Neural progenitor cell (in vitro differentiated cells): ENCODE measurements around the gene C4orf50. TPM values are rescaled to one million over a fixed set of nuclear protein-coding genes. Genes with fewer than 3 reads are reported as not detected.

Experiments used
- DNase-seq: peaks from one replicate; pipeline ENCODE4 v3.0.0-alpha.2; 2016; ENCODE audit warnings: low spot score
- H2AFZ ChIP-seq: fragments of 200-600 bp; sonication (generic); replicated peaks from 2 replicates; pipeline ENCODE4 v1.6.1; 2016; ENCODE audit warnings: antibody characterized with exemption
- H3F3A ChIP-seq: fragments of 200-600 bp; sonication (generic); 2 replicates; pipeline ENCODE4 v1.6.1; 2016; ENCODE audit warnings: antibody characterized with exemption, low read depth
- H3K27ac ChIP-seq: fragments of 200-600 bp; sonication (generic); 2 replicates; pipeline ENCODE4 v1.5.1; 2016; ENCODE audit warnings: mild to moderate bottlenecking
- H3K27me3 ChIP-seq: fragments of 200-600 bp; sonication (generic); 2 replicates; pipeline ENCODE4 v1.6.1; 2016; ENCODE audit warnings: mild to moderate bottlenecking, moderate library complexity
- H3K36me3 ChIP-seq: fragments of 200-600 bp; sonication (generic); 2 replicates; pipeline ENCODE4 v1.5.1; 2016
- H3K4me1 ChIP-seq: fragments of 200-600 bp; sonication (generic); 2 replicates; pipeline ENCODE4 v1.6.1; 2016; ENCODE audit warnings: mixed run types
- H3K4me2 ChIP-seq: fragments of 200-600 bp; sonication (generic); 2 replicates; pipeline ENCODE4 v1.6.1; 2016
- H3K4me3 ChIP-seq: fragments of 200-600 bp; sonication (generic); 2 replicates; pipeline ENCODE4 v1.5.1; 2016
- H3K79me2 ChIP-seq: fragments of 200-600 bp; sonication (generic); 2 replicates; pipeline ENCODE4 v1.6.1; 2016; ENCODE audit warnings: low read depth
- H3K9ac ChIP-seq: fragments of 200-600 bp; sonication (generic); 2 replicates; pipeline ENCODE4 v1.6.1; 2016
- H3K9me3 ChIP-seq: fragments of 200-600 bp; sonication (generic); 2 replicates; pipeline ENCODE4 v1.5.1; 2016; ENCODE audit warnings: low read depth
- H4K20me1 ChIP-seq: fragments of 200-600 bp; sonication (generic); 2 replicates; pipeline ENCODE4 v1.6.1; 2016; ENCODE audit warnings: low read depth
- H3K27ac Mint-ChIP-seq: 3 replicates; pipeline ENCODE4 v1.8.0; 2021; ENCODE audit warnings: mixed read lengths
- H3K27me3 Mint-ChIP-seq: 2 replicates; pipeline ENCODE4 v1.8.0; 2022; ENCODE audit warnings: low read depth, mild to moderate bottlenecking, inconsistent platforms, moderate library complexity, mixed read lengths; ENCODE audit not compliant: insufficient read depth
- H3K36me3 Mint-ChIP-seq: 3 replicates; pipeline ENCODE4 v1.8.0; 2021; ENCODE audit warnings: mixed read lengths
- H3K4me1 Mint-ChIP-seq: 3 replicates; pipeline ENCODE4 v1.8.0; 2021; ENCODE audit warnings: mixed read lengths
- H3K4me3 Mint-ChIP-seq: 3 replicates; pipeline ENCODE4 v1.8.0; 2021; ENCODE audit warnings: mild to moderate bottlenecking, moderate library complexity, mixed read lengths
- H3K9me3 Mint-ChIP-seq: 3 replicates; pipeline ENCODE4 v1.8.0; 2020; ENCODE audit warnings: mixed read lengths
- EZH2 ChIP-seq: fragments of 200-600 bp; sonication (generic); IDR thresholded peaks from 2 replicates; pipeline ENCODE4 v1.6.1; 2017; ENCODE audit warnings: antibody characterized with exemption, mild to moderate bottlenecking, moderate library complexity
- EZH2phosphoT487 ChIP-seq: fragments of 200-600 bp; sonication (generic); IDR thresholded peaks from 2 replicates; pipeline ENCODE4 v1.6.1; 2017; ENCODE audit warnings: antibody characterized with exemption
- total RNA-seq: library from RNA; depleted of rRNA; stranded (reverse); fragments of >200 nt; gene quantifications from 2 replicates; pipeline ENCODE4 v1.2.3, GENCODE V29; 2015; ENCODE audit warnings: low replicate concordance
- TF ChIP-seq, protein P1 (sequence below): fragments of 200-600 bp; sonication (generic); IDR thresholded peaks from 2 replicates; pipeline ENCODE4 v1.5.1; 2017; ENCODE audit warnings: antibody characterized with exemption, mild to moderate bottlenecking

The C4orf50 gene
- total RNA-seq, 1 donor from 2014 or later = 0.32 TPM

DNA sequence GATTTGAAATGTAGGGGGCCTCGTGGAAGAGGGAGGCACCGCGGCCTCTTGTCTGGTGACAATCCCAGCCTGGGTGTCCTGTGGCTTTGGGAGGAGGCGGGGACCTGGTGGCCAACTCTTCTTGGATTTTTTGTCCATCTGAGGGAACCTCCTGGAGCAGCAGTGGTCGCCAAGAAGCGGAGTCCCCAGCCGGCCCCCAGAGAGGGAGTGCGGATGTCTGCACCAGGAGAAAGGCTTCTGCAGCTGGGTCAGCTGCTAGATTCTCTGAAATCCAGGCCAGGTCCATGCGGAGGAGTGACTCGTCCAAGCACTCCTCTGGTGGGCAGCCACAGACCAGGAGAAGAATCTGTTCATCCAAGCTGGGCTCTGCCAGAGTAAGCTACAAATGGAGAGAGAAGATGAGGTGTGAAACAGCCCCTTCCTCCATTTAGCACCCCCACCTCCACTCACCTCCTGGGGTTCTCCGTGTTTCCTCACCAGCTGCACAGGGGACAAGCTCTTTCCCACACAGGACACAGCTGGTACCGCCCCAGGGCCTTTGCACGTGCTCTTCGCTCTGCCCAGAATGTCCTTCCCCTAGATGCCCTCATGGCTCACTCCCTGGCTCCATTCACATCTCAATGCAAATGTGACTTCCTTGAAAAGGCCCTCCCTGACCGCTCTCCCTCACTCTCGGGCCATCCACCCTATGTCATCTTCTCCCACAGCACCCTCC lies 27.6 kb downstream of the C4orf50 start:
- Mint-ChIP-seq H3K4me3 (no peak overlapping the region), H3K4me1 (no peaks in the 10 kb centered on the region), H3K9me3 (no peaks in the 10 kb centered on the region), H3K27ac (no peak overlapping the region), H3K36me3 (no peaks in the 10 kb centered on the region), H3K27me3 (peaks cover 10% of the 10 kb centered on the region)
- Histone ChIP-seq H2AFZ (no peak overlapping the region), H3K4me1 (no peaks in the 10 kb centered on the region), H3K27me3 (no peaks in the 10 kb centered on the region), H3K27ac (no peak overlapping the region), H3K36me3 (no peaks in the 10 kb centered on the region), H3K4me2 (no peak overlapping the region), H3K9ac (no peak overlapping the region), H3F3A (no peaks in the 10 kb centered on the region), H3K4me3 (no peak overlapping the region), H3K9me3 (no peaks in the 10 kb centered on the region), H4K20me1 (no peaks in the 10 kb centered on the region), H3K79me2 (no peaks in the 10 kb centered on the region)
- DNase-seq = no peak
- TF ChIP-seq, protein P1, sequence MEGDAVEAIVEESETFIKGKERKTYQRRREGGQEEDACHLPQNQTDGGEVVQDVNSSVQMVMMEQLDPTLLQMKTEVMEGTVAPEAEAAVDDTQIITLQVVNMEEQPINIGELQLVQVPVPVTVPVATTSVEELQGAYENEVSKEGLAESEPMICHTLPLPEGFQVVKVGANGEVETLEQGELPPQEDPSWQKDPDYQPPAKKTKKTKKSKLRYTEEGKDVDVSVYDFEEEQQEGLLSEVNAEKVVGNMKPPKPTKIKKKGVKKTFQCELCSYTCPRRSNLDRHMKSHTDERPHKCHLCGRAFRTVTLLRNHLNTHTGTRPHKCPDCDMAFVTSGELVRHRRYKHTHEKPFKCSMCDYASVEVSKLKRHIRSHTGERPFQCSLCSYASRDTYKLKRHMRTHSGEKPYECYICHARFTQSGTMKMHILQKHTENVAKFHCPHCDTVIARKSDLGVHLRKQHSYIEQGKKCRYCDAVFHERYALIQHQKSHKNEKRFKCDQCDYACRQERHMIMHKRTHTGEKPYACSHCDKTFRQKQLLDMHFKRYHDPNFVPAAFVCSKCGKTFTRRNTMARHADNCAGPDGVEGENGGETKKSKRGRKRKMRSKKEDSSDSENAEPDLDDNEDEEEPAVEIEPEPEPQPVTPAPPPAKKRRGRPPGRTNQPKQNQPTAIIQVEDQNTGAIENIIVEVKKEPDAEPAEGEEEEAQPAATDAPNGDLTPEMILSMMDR = no peak
- TF ChIP-seq EZH2 = no peak
- no peak for TF ChIP-seq EZH2phosphoT487

GRCh38 chr4:5989236-5990225 lies 28.7 kb downstream of the C4orf50 start:
- peaks cover 6% of the 10 kb centered on the region for H3K9me3 Mint-ChIP-seq
- Histone ChIP-seq H3K27ac (no peak overlapping the region), H3K36me3 (no peaks in the 10 kb centered on the region), H4K20me1 (no peaks in the 10 kb centered on the region), H3K4me2 (no peak overlapping the region), H3F3A (no peaks in the 10 kb centered on the region), H3K9me3 (no peaks in the 10 kb centered on the region), H3K4me1 (no peaks in the 10 kb centered on the region), H3K27me3 (no peaks in the 10 kb centered on the region), H3K79me2 (no peaks in the 10 kb centered on the region), H3K4me3 (no peak overlapping the region), H3K9ac (no peak overlapping the region), H2AFZ (no peak overlapping the region)
- H3K4me1 Mint-ChIP-seq = no peaks in the 10 kb centered on the region
- H3K27me3 Mint-ChIP-seq = peaks cover 8% of the 10 kb centered on the region
- no peak overlapping the region for H3K4me3 Mint-ChIP-seq
- H3K27ac Mint-ChIP-seq = no peak overlapping the region
- H3K36me3 Mint-ChIP-seq = no peaks in the 10 kb centered on the region
- TF ChIP-seq EZH2 (no peak), EZH2phosphoT487 (no peak)
- TF ChIP-seq, protein P1 = no peak
- DNase-seq = no peak

- no peaks in the 10 kb centered on the region for H3K36me3 Mint-ChIP-seq
- peaks cover 8% of the 10 kb centered on the region for H3K27me3 Mint-ChIP-seq
Observed at GRCh38 chr4:5988086-5988845, 30.0 kb downstream of the C4orf50 start.

More at GRCh38 chr4:5988086-5988845, 30.0 kb downstream of the C4orf50 start:
- Mint-ChIP-seq H3K9me3 (peaks cover 15% of the 10 kb centered on the region), H3K4me1 (no peaks in the 10 kb centered on the region), H3K27ac (no peak overlapping the region), H3K4me3 (no peak overlapping the region)
- no peak for DNase-seq
- H3K27ac ChIP-seq = no peak overlapping the region
- H3K4me2 ChIP-seq = no peak overlapping the region
- H3K4me3 ChIP-seq = no peak overlapping the region
- no peaks in the 10 kb centered on the region for H3K27me3 ChIP-seq
- no peaks in the 10 kb centered on the region for H3K79me2 ChIP-seq
- H3K4me1 ChIP-seq = no peaks in the 10 kb centered on the region
- H3K36me3 ChIP-seq = no peaks in the 10 kb centered on the region
- H3K9ac ChIP-seq = no peak overlapping the region
- H3F3A ChIP-seq = no peaks in the 10 kb centered on the region
- no peak overlapping the region for H2AFZ ChIP-seq
- TF ChIP-seq EZH2 = no peak
- H3K9me3 ChIP-seq = no peaks in the 10 kb centered on the region
- H4K20me1 ChIP-seq = no peaks in the 10 kb centered on the region
